ENCODE results near the gene GALNT3. TPM values are rescaled to one million over a fixed set of nuclear protein-coding genes. Genes with fewer than 3 reads are reported as not detected.

The GALNT3 gene
- total and polyA plus RNA-seq, 9 of the 15 experiments (the other 6 are each of a cell fraction or from before 2014, with no cell fraction given): 0.03 to 0.29 (median 0.06) TPM; not detected in 6

GRCh38 chr2:165745916-165746315 lies 48.1 kb downstream of the GALNT3 start (continued):
- TF ChIP-seq HBP1 (CRISPR knock-in tag; IDR thresholded peaks at IDR 0.05) (no peak), NR4A1 (CRISPR knock-in tag; IDR thresholded peaks at IDR 0.05) (no peak), NR4A1 (tag; IDR thresholded peaks at IDR 0.05) (no peak), GMEB1 (CRISPR knock-in tag; IDR thresholded peaks at IDR 0.05) (no peak), PPARD (CRISPR knock-in tag; IDR thresholded peaks at IDR 0.05) (no peak), ZNF561 (CRISPR knock-in tag; conservative IDR thresholded peaks at IDR 0.05) (no peak), ZNF717 (CRISPR knock-in tag; IDR thresholded peaks at IDR 0.05) (no peak)

GRCh38 chr2:165743442-165743841 lies 50.6 kb downstream of the GALNT3 start:
- Histone ChIP-seq H3K9me1 (ENCODE audit: control insufficient read depth, insufficient read depth, low read length) (no peaks in the 10 kb centered on the region), H3K36me3 (ENCODE audit: control insufficient read depth, insufficient read depth, low read length) (no peaks in the 10 kb centered on the region), H3K4me3 (no peak overlapping the region), H2AFZ (ENCODE audit: low read depth, low read length) (no peak overlapping the region), H3K4me1 (replicated peaks in 1 of 2; ENCODE audit: control insufficient read depth in 2 of 2, insufficient read depth in 2 of 2, low read length in 2 of 2) (no peaks in the 10 kb centered on the region), H3K27me3 (ENCODE audit: control insufficient read depth in 2 of 2, insufficient read depth in 2 of 2, low read length in 2 of 2) (no peaks in the 10 kb centered on the region), H3K27ac (ENCODE audit: extremely low read depth, low read depth, low read length) (no peak overlapping the region), H4K20me1 (replicated peaks; ENCODE audit: control insufficient read depth, insufficient read depth, low read length) (no peaks in the 10 kb centered on the region), H3K4me2 (ENCODE audit: insufficient read depth, low read length) (no peak overlapping the region), H3K79me2 (ENCODE audit: control insufficient read depth, insufficient read depth, low read length) (no peaks in the 10 kb centered on the region), H3K9me3 (replicated peaks; ENCODE audit: control insufficient read depth, insufficient read depth, low read depth, low read length) (no peaks in the 10 kb centered on the region), H3K9ac (ENCODE audit: insufficient read depth in 1 of 2, low read depth in 2 of 2, low read length in 2 of 2) (no peak overlapping the region)
- FAIRE-seq (no peak), ATAC-seq (no peak), DNase-seq (ENCODE audit: extremely low read depth in 1 of 4, low spot score in 3 of 4) (no peak)
- in situ Hi-C loops (cut with MboI): no loop called here
- 0% methylated on average over 2 of the region's 2 CpGs for WGBS (ENCODE audit: insufficient coverage, low coverage, missing lambda C conversion rate)
- ChIA-PET CTCF (ENCODE audit: low intra/inter-chr PET ratio) (interaction anchor here (0.6 kb wide), 1 partner anchor 708 kb away, joined by 4 read pairs; no protein-coding TSS in a partner anchor), POLR2A (no interaction called here)
- intact Hi-C loops (cut with micrococcal nuclease): no loop called here
- no TSS peak for BruUV-seq (replicated peaks)
- TF ChIP-seq HCFC1 (IDR thresholded peaks at IDR 0.05; ENCODE audit: low read depth, low read length): no peak
- TF ChIP-seq BHLHE40 (IDR thresholded peaks at IDR 0.05; ENCODE audit: low read length): no peak
- TF ChIP-seq LCOR (CRISPR knock-in tag; IDR thresholded peaks at IDR 0.05): no peak
- no peak for TF ChIP-seq TAF7 (tag; IDR thresholded peaks at IDR 0.05)
- TF ChIP-seq UBTF (IDR thresholded peaks at IDR 0.05; ENCODE audit: borderline replicate concordance in 1 of 2, low read depth in 2 of 2, low read length in 2 of 2): no peak
- no peak for TF ChIP-seq ILF3 (IDR thresholded peaks at IDR 0.05; ENCODE audit: borderline replicate concordance)
- no peak for TF ChIP-seq TFAM (CRISPR knock-in tag; conservative IDR thresholded peaks at IDR 0.05)
- TF ChIP-seq SETDB1 (IDR thresholded peaks at IDR 0.05; ENCODE audit: low read length): no peak
